Measurements from ENCODE around the gene SH3RF1. TPM values are rescaled to one million over a fixed set of nuclear protein-coding genes. Genes with fewer than 3 reads are reported as not detected.

The SH3RF1 gene
- total and polyA plus RNA-seq, 5 experiments from 2014 or later, result 0.16 TPM; not detected in 4

GRCh38 chr4:169054879-169055278, 215.9 kb downstream of the SH3RF1 start:
- Mint-ChIP-seq H3K9me3 (no peaks in the 10 kb centered on the region), H3K4me3 (no peak overlapping the region), H3K27ac (no peak overlapping the region), H3K4me1 (no peaks in the 10 kb centered on the region), H3K27me3 (peaks cover 0 to 15% (median 2%) of the 10 kb centered on the region in 5 donors), H3K36me3 (no peaks in the 10 kb centered on the region)
- DNase-seq (no peak), ATAC-seq (no peak)
- POLR2A ChIA-PET, result no interaction called here

- Mint-ChIP-seq H3K9me3 (no peaks in the 10 kb centered on the region), H3K27ac (no peak overlapping the region), H3K4me3 (no peak overlapping the region), H3K27me3 (peaks cover 0 to 12% (median 2%) of the 10 kb centered on the region in 5 donors), H3K36me3 (no peaks in the 10 kb centered on the region), H3K4me1 (no peaks in the 10 kb centered on the region)
- no peak for DNase-seq
- no peak for ATAC-seq
- POLR2A ChIA-PET, result no interaction called here
These were observed 218.2 kb downstream of the SH3RF1 start for GRCh38 chr4:169052594-169052945.

DNA sequence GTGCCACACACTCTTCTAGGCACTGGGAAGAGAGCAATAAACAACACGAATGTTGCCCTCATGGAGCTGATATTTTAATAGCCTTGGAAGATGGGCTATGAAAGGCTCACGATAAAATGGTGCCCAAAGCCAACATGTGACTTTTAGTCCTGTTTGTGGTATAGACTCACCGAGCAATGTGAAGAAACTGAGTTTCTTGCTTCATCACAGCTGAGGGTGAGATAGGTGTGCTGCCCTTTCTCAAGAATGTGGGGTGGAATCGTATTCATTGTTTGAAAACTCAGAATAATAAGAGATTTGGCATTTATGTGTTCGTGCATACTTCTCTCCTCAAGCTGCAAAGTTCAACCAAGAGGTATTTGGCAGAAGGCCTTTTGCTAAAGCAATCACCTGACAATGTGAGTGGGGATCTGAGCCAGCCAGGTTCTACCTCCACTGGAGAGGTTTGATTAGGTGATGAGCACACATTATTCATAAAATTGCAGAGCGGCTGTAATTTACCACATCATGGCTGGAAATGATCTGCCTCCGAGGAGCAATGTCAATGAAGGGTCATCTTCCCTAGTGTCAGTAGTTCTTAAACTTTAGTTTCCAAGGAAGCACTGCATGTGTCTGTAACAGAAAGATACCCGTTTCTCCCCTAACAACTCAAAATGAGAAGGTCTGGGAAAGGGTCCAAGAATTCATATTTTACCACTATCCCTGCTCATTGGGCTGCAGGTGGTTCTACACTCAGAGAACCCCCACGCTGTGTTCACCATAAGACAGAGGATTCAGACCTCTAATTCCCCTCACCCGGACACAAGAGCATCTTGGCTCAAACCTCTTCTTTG, 218.8 kb downstream of the SH3RF1 start:
- ATAC-seq, result no peak
- no peak for DNase-seq
- Mint-ChIP-seq H3K4me3 (no peak overlapping the region), H3K27me3 (peaks cover 0 to 12% (median 2%) of the 10 kb centered on the region in 5 donors), H3K36me3 (no peaks in the 10 kb centered on the region), H3K4me1 (no peaks in the 10 kb centered on the region), H3K9me3 (no peaks in the 10 kb centered on the region), H3K27ac (no peak overlapping the region)
- POLR2A ChIA-PET, result no interaction called here

GRCh38 chr4:169050881-169051760, 219.6 kb downstream of the SH3RF1 start:
- Mint-ChIP-seq H3K4me1 (no peaks in the 10 kb centered on the region), H3K4me3 (no peak overlapping the region), H3K36me3 (no peaks in the 10 kb centered on the region), H3K9me3 (no peaks in the 10 kb centered on the region), H3K27me3 (peaks cover 0 to 8% (median 0%) of the 10 kb centered on the region in 5 donors), H3K27ac (no peak overlapping the region)
- no peak for ATAC-seq
- POLR2A ChIA-PET, result no interaction called here
- DNase-seq, result no peak

GRCh38 chr4:169050284-169050683, 220.5 kb downstream of the SH3RF1 start:
- Mint-ChIP-seq H3K36me3 (no peaks in the 10 kb centered on the region), H3K4me3 (no peak overlapping the region), H3K27ac (no peak overlapping the region), H3K27me3 (peaks cover 0 to 5% (median 0%) of the 10 kb centered on the region in 5 donors), H3K9me3 (no peaks in the 10 kb centered on the region), H3K4me1 (no peaks in the 10 kb centered on the region)
- no peak for DNase-seq
- no peak for ATAC-seq
- POLR2A ChIA-PET, result no interaction called here

GRCh38 chr4:169048868-169049414, 221.8 kb downstream of the SH3RF1 start:
- Mint-ChIP-seq H3K4me3 (no peak overlapping the region), H3K27me3 (peaks cover 0 to 5% (median 0%) of the 10 kb centered on the region in 5 donors), H3K4me1 (no peaks in the 10 kb centered on the region), H3K36me3 (no peaks in the 10 kb centered on the region), H3K27ac (no peak overlapping the region), H3K9me3 (no peaks in the 10 kb centered on the region)
- ATAC-seq (no peak), DNase-seq (no peak)
- POLR2A ChIA-PET, result no interaction called here

- POLR2A ChIA-PET, result no interaction called here
These were observed 222.8 kb downstream of the SH3RF1 start for GRCh38 chr4:169047956-169048355.

DNA sequence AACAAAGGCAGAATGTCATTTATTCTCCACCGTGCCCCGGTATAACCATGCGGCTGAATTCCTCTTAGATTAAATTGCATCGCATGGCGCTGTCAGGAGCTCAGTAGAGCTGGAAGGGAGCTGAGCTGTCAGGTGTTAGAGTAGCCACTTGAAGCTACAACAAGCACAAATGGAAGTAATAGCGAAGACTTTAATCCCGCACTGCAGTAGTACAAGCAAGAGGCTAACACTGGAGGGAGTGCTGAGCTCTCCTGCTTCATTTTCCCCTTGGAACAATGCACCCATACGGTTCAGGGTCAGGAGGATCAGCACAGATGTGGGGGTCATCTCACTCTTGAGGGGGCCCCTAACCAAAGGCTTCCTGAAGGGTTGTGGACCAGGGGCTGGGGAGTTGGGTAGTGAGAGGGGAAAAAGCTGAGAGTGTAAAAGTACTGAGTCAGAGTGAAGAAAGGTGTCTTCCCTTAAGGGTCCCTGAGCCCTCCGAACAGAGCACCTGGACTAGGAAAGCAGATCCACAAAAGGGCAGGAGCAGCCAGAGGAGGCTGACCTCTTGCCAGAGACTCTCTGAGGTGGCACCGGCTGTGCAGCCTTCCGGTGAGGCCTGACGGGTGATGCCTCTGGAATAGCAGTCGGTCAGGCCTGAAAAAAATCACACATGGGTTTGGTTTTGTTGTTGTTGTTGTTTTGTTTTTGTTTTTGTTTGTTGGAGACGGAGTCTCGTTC, 224.7 kb downstream of the SH3RF1 start:
- H3K36me3 Mint-ChIP-seq, result no peaks in the 10 kb centered on the region
- no peaks in the 10 kb centered on the region for H3K9me3 Mint-ChIP-seq
- peaks cover 0 to 10% (median 2%) of the 10 kb centered on the region in 5 donors for H3K27me3 Mint-ChIP-seq
- no peak overlapping the region for H3K4me3 Mint-ChIP-seq
- no peak overlapping the region for H3K27ac Mint-ChIP-seq
- H3K4me1 Mint-ChIP-seq, result no peaks in the 10 kb centered on the region
- ATAC-seq (no peak), DNase-seq (no peak)
- POLR2A ChIA-PET, result no interaction called here

More at GRCh38 chr4:169047956-169048355, 222.8 kb downstream of the SH3RF1 start:
- Mint-ChIP-seq H3K4me1 (no peaks in the 10 kb centered on the region), H3K4me3 (no peak overlapping the region), H3K36me3 (no peaks in the 10 kb centered on the region), H3K27me3 (no peaks in the 10 kb centered on the region), H3K9me3 (no peaks in the 10 kb centered on the region), H3K27ac (no peak overlapping the region)
- DNase-seq, result no peak
- ATAC-seq, result no peak

- H3K36me3 Mint-ChIP-seq, result no peaks in the 10 kb centered on the region
- H3K27me3 Mint-ChIP-seq, result peaks cover 0 to 10% (median 2%) of the 10 kb centered on the region in 5 donors
- no peak for ATAC-seq
- H3K27ac Mint-ChIP-seq, result no peak overlapping the region
- POLR2A ChIA-PET, result interaction anchor here (0.8 kb wide), 1 partner anchor 36 kb away, joined by 3 read pairs; no protein-coding TSS in a partner anchor
- no peaks in the 10 kb centered on the region for H3K4me1 Mint-ChIP-seq
- no peaks in the 10 kb centered on the region for H3K9me3 Mint-ChIP-seq
- no peak for DNase-seq
- H3K4me3 Mint-ChIP-seq, result no peak overlapping the region
These were observed 225.9 kb downstream of the SH3RF1 start for GRCh38 chr4:169044714-169045447.

Measured in naive thymus-derived CD8-positive, alpha-beta T cell (primary cell).